Coronary artery (tissue), 2 donors: Measurements from ENCODE around the gene FAM149B1.
"Not testable (repeated sequence)": the region's sequence is repeated elsewhere in the genome, so short reads cannot be mapped to it uniquely, and the experiment has no call there.

ENCODE experiments used
- DNase-seq: peaks from one replicate; pipeline ENCODE4 v3.0.0-alpha.2; 2017; ENCODE audit warnings: low spot score
- H3K27ac ChIP-seq, 2 donors: fragments of 200-600 bp; sonication (generic); one replicate each; pipeline ENCODE4 v1.5.1; 2016 to 2019
- H3K4me3 ChIP-seq: fragments of 200-600 bp; sonication (generic); 2 replicates; pipeline ENCODE4 v1.5.1; 2016; ENCODE audit warnings: mild to moderate bottlenecking, moderate library complexity
- CTCF ChIP-seq: fragments of 200-600 bp; sonication (generic); IDR thresholded peaks from one replicate; pipeline ENCODE4 v1.5.1; 2019; ENCODE audit warnings: antibody characterized with exemption

The FAM149B1 gene

DNA sequence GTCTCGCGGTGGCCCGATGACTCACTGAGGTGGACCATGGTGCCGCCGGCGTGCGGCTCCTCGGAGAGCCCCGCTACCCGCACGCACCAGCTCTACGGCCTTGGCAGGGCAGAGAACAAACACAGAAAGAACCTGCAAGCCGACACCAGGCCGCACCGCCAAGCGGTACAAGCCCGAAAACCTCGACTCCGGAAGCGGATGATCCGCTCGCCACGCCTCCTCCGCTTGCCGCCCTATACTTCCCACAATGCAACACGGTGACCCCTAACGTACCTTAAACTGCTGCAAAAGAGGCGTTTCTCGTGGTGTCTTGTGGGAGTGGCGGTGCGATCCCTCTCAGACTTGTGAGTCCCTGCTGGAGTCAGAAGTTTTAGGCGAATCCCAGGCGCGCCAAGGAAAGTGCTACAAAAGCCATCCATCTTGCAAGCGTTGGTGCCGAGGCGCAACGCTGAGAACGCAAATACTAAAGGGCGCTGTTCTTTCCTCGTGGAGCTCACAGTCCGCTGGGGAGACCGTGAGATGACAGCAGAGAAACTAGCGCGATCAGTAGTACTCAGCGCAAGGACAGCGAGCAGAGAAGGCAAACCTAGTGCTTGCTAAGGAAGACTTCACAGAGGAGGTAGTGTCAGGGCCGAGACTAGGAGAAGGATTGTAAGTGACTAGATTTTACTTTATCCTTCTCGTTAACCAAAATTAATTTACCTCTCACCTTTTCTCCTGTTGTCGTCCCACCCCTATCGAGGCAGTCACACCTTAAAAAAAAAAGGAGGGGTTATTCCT is 84.7 kb downstream of the FAM149B1 start, which contains the start of gene MRPS16:
TSS of gene MRPS16 (minus strand) at position 200 of the 780 bp plus-strand sequence. CDS start at position 38, 162 bp downstream.
- H3K27ac ChIP-seq = peak within 1 kb of the TSS; percentile 87 to 96
- no peak for TF ChIP-seq CTCF
- DNase-seq = peak; percentile 96
- peak within 1 kb of the TSS; percentile 91 for H3K4me3 ChIP-seq

DNA sequence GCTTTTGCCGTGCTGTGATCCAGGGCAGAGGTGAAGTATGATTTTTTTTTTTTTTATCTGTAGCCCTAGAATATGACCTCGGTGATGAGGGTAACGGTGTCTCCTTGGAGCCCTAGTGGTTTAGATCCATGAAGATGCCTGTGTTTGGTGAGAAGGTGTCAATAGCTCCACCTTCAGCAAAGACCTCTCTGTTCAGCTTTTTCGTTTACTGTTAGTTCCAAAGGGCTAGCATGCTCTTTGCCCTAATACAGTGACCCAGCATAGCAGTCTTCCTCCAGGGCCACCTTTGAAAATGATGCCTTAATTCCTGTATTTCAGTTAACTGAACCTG is 85.3 kb downstream of the FAM149B1 start:
- H3K27ac ChIP-seq = peak overlapping the region; percentile 87 to 96
- DNase-seq = no peak
- H3K4me3 ChIP-seq = peak overlapping the region; percentile 91
- TF ChIP-seq CTCF = no peak

- not testable (repeated sequence) for H3K4me3 ChIP-seq, DNase-seq, H3K27ac ChIP-seq
These were observed 90.7 kb downstream of the FAM149B1 start for GRCh38 chr10:73258612-73259011.

DNA sequence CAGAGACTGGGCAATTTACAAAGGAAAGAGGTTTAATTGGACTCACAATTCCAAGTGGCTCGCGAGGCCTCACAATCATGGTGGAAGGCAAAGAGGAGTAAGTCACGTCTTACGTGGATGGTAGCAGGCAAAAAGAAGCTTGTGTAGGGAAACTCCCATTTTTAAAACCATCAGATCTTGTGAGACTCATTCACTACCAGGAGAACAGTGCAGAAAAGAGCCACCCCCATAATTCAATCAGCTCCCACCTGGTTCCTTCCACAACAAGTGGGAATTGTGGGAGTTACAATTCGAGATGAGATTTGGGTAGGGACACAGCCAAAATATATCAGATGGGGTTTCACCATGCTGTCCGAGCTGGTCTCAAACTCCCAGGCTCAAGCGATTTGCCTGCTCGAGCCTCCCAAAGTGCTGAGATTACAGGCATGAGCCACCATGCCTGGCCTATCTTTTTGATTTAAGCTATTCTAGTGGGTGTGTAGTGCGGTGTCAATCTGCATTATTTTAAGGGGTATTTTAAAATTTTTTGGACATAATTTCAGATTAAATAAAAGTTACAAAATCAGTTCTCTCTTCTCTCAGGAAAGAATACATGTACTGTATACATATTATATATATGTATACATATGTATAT is 93.6 kb downstream of the FAM149B1 start:
- DNase-seq = no peak
- no peak for TF ChIP-seq CTCF
- no peak overlapping the region for H3K27ac ChIP-seq
- no peak overlapping the region for H3K4me3 ChIP-seq

GRCh38 chr10:73262105-73262730 is 94.3 kb downstream of the FAM149B1 start:
- no peak for TF ChIP-seq CTCF
- Histone ChIP-seq H3K4me3 (no peak overlapping the region), H3K27ac (no peak overlapping the region)
- DNase-seq = no peak

DNA sequence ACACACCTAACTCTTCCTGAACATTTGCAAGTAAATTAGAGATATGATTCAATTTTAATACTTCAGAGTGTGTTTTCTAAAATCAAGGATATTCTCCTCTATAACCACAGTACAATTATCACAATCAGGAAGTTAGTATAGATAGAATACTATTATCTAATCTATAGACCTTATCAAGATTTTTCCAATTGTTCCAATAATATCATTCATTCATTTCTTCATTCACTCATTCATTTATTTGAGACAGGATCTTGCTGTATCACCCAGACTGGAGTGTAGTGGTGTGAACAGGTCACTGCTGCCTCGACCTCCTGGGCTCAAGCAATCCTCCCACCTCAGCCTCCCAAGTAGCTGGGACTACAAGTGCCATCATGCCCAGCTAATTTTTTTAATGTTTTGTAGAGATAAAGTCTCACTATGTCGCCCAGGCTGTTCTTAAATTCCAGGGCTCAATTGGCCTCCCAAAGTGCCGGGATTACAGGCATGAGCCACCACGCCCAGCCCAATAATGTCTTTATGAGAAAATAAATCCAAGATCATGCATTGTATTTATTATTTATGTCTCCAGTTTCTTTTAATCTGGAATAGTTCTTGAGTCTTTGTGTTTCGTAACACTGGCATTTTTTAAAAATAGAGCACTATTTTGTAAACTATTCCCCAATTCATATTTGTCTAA is 95.1 kb downstream of the FAM149B1 start:
- no peak for DNase-seq
- Histone ChIP-seq H3K4me3 (no peak overlapping the region), H3K27ac (no peak overlapping the region)
- TF ChIP-seq CTCF = no peak

DNA sequence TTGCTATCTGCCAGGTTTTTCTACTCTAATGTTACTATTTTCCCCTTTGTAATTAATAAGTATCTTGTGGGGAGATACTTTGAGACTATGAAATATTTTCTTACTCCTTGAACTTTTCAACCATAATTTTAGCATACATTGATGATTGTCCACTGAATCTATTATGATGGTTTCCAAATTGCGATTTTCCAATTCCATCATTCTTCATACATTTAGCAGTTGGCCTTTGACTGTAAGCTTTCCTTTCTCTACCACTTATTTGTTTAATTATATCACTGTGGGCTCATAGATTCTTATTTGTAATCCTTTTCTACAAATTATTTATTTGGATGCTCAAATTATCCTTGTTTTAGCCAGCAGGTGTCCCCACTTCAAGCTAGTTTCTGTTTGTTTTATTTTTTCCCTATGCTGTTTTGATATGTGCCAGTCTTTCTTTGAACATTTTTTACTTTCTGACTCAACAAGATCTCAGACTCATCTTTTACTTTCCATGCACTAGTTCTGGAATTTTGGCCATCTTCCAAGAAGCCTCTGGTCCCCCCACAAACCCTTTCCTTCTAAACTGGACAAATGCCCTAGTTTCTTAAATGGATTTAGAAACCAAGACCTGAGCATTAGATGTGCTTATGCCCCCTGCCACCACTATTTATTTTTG is 95.9 kb downstream of the FAM149B1 start:
- TF ChIP-seq CTCF = no peak
- Histone ChIP-seq H3K27ac (no peak overlapping the region), H3K4me3 (no peak overlapping the region)
- DNase-seq = no peak
